ENCODE data around the gene ASNS.
"Not testable (repeated sequence)": the region's sequence is repeated elsewhere in the genome, so short reads cannot be mapped to it uniquely, and the experiment has no call there.

ASNS gene

GRCh38 chr7:97868788-97869187 lies 3.4 kb downstream of the ASNS start:
- no peak overlapping the region for H3K9ac ChIP-seq (ENCODE audit: low read length in 5 of 5)
- H3K4me3 ChIP-seq (ENCODE audit: low read depth in 1 of 5, low read length in 5 of 5) = no peak overlapping the region
- no peaks in the 10 kb centered on the region for H3K9me3 ChIP-seq (ENCODE audit: control insufficient read depth in 5 of 5, low read length in 5 of 5)
- H3K27me3 ChIP-seq (ENCODE audit: control insufficient read depth in 5 of 5, insufficient read depth in 4 of 5, low read length in 5 of 5) = no peaks in the 10 kb centered on the region
- H3K4me1 ChIP-seq (ENCODE audit: control insufficient read depth in 5 of 5, insufficient read depth in 5 of 5, low read length in 5 of 5) = peaks cover 0 to 15% (median 10%) of the 10 kb centered on the region in 5 donors
- H3K27ac ChIP-seq (ENCODE audit: low read depth, low read length) = no peak overlapping the region
- H3K36me3 ChIP-seq (ENCODE audit: control insufficient read depth in 5 of 5, insufficient read depth in 5 of 5, low read length in 5 of 5) = peaks cover 0 to 4% (median 0%) of the 10 kb centered on the region in 5 donors

- H3K9me3 ChIP-seq (ENCODE audit: control insufficient read depth in 5 of 5, low read length in 5 of 5) = no peaks in the 10 kb centered on the region
- peaks cover 0 to 4% (median 0%) of the 10 kb centered on the region in 5 donors for H3K36me3 ChIP-seq (ENCODE audit: control insufficient read depth in 5 of 5, insufficient read depth in 5 of 5, low read length in 5 of 5)
Measured at GRCh38 chr7:97868314-97868713, 3.9 kb downstream of the ASNS start.

DNA sequence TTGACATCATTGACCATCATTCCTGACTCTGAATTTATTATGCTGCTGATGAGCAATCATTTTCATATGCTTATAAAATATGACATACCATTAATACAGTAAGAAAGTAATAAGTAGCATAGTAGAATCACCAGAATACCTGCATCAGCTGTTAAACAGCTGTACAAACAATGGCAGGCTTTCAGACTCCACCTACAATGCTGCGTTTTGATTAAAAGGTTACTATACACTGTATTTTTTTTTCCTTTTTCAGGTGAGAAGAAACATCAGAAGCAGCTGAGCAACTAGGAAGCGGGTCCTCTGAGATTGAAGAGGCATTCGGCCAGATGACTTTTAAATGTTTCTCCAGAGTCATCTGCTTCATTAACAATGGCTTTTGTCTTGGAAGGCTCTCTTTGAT lies 7.1 kb downstream of the ASNS start:
- H3K36me3 ChIP-seq (ENCODE audit: control insufficient read depth in 5 of 5, insufficient read depth in 5 of 5, low read length in 5 of 5) = peaks cover 0 to 8% (median 0%) of the 10 kb centered on the region in 5 donors
- H3K4me1 ChIP-seq (ENCODE audit: control insufficient read depth in 5 of 5, insufficient read depth in 5 of 5, low read length in 5 of 5) = no peaks in the 10 kb centered on the region
- no peaks in the 10 kb centered on the region for H3K9me3 ChIP-seq (ENCODE audit: control insufficient read depth in 5 of 5, low read length in 5 of 5)
- no peaks in the 10 kb centered on the region for H3K27me3 ChIP-seq (ENCODE audit: control insufficient read depth in 5 of 5, insufficient read depth in 4 of 5, low read length in 5 of 5)
- no peak overlapping the region for H3K9ac ChIP-seq (ENCODE audit: low read length in 5 of 5)
- no peak overlapping the region for H3K4me3 ChIP-seq (ENCODE audit: low read depth in 1 of 5, low read length in 5 of 5)
- H3K27ac ChIP-seq (ENCODE audit: low read depth, low read length) = no peak overlapping the region

More at GRCh38 chr7:97868314-97868713, 3.9 kb downstream of the ASNS start:
- H3K4me1 ChIP-seq (ENCODE audit: control insufficient read depth in 5 of 5, insufficient read depth in 5 of 5, low read length in 5 of 5) = peaks cover 0 to 15% (median 10%) of the 10 kb centered on the region in 5 donors
- H3K27ac ChIP-seq (ENCODE audit: low read depth, low read length) = no peak overlapping the region
- H3K4me3 ChIP-seq (ENCODE audit: low read depth in 1 of 5, low read length in 5 of 5) = no peak overlapping the region
- no peaks in the 10 kb centered on the region for H3K27me3 ChIP-seq (ENCODE audit: control insufficient read depth in 5 of 5, insufficient read depth in 4 of 5, low read length in 5 of 5)
- no peak overlapping the region for H3K9ac ChIP-seq (ENCODE audit: low read length in 5 of 5)

DNA sequence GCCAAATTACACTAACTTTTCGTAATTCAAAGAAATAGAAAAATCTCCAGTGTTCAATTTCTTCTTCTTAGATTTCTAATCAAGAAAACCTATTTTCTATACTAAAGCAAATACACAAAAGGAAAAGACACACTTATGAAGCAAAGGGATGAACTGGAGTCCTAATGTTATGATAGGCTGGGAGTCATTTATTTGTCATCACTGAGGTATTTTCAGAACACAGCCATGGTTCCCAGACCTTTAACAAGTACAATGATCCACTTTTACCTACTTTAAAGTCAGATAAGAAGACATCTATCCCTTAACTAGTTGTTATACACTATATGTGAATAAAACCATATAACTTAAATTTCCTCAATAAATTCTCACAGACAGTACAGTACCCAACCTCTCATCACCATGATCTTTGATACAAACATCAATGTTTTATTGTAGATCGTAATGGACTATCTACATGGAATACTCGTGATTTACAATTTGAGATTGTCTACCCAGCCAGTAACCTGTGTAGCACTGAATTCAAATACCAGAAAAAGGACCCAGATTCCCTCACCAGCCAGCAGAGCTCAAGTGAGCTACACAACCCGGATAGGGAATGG lies 12.5 kb downstream of the ASNS start:
- no peaks in the 10 kb centered on the region for H3K27me3 ChIP-seq (ENCODE audit: control insufficient read depth in 5 of 5, insufficient read depth in 4 of 5, low read length in 5 of 5)
- H3K4me3 ChIP-seq (ENCODE audit: low read depth in 1 of 5, low read length in 5 of 5) = no peak overlapping the region
- H3K9me3 ChIP-seq (ENCODE audit: control insufficient read depth in 5 of 5, low read length in 5 of 5) = no peaks in the 10 kb centered on the region
- no peak overlapping the region for H3K9ac ChIP-seq (ENCODE audit: low read length in 5 of 5)
- H3K4me1 ChIP-seq (ENCODE audit: control insufficient read depth in 5 of 5, insufficient read depth in 5 of 5, low read length in 5 of 5) = no peaks in the 10 kb centered on the region
- H3K27ac ChIP-seq (ENCODE audit: low read depth, low read length) = no peak overlapping the region
- H3K36me3 ChIP-seq (ENCODE audit: control insufficient read depth in 5 of 5, insufficient read depth in 5 of 5, low read length in 5 of 5) = peaks cover 5 to 13% (median 10%) of the 10 kb centered on the region in 5 donors

DNA sequence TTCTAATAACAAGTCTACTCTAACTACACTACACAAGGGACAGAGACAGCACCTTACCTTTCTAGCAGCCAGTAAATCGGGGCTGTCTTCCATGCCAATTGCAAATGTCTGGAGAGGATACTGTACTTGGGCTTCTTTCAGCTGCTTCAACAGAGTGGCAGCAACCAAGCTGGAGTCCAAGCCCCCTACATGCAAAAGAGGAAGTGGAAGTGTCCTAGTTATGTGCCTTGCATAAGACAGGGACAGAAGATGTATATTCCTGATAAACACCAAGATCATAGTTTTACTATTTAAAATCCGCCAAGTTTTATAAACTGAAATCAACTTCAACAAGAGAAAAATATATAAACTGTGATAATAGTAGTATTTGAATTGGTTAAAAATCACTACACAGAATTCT lies 14.0 kb downstream of the ASNS start:
- Histone ChIP-seq H3K4me1 (ENCODE audit: control insufficient read depth in 5 of 5, insufficient read depth in 5 of 5, low read length in 5 of 5) (no peaks in the 10 kb centered on the region), H3K9me3 (ENCODE audit: control insufficient read depth in 5 of 5, low read length in 5 of 5) (no peaks in the 10 kb centered on the region), H3K9ac (ENCODE audit: low read length in 5 of 5) (no peak overlapping the region)

DNA sequence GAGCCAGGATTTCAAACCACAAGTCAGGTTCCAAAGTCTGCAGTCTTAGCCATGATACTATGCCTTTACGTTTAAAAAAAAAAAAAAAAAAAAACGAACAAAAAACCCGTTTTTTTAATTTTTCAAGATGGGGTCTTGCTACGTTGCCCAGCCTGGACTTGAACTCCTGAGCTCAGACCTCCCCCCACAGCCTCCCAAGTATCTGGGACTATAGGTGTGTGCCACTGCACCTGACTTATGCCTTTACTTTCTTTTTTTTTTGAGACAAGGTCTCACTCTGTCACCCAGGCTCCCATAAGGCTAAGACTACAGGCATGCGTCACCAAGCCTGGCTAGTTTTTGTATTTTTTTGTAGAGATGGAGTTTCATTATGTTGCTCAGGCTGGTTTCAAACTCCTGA lies 14.7 kb downstream of the ASNS start:
- peaks cover 13 to 29% (median 21%) of the 10 kb centered on the region in 5 donors for H3K36me3 ChIP-seq (ENCODE audit: control insufficient read depth in 5 of 5, insufficient read depth in 5 of 5, low read length in 5 of 5)
- no peaks in the 10 kb centered on the region for H3K27me3 ChIP-seq (ENCODE audit: control insufficient read depth in 5 of 5, insufficient read depth in 4 of 5, low read length in 5 of 5)
- H3K27ac ChIP-seq (ENCODE audit: low read depth, low read length) = no peak overlapping the region
- H3K4me3 ChIP-seq (ENCODE audit: low read depth in 1 of 5, low read length in 5 of 5) = no peak overlapping the region
- H3K9me3 ChIP-seq (ENCODE audit: control insufficient read depth in 5 of 5, low read length in 5 of 5) = no peaks in the 10 kb centered on the region
- H3K4me1 ChIP-seq (ENCODE audit: control insufficient read depth in 5 of 5, insufficient read depth in 5 of 5, low read length in 5 of 5) = no peaks in the 10 kb centered on the region
- H3K9ac ChIP-seq (ENCODE audit: low read length in 5 of 5) = no peak overlapping the region

More for the DNA sequence above, 14.0 kb downstream of the ASNS start:
- H3K4me3 ChIP-seq (ENCODE audit: low read depth in 1 of 5, low read length in 5 of 5) = no peak overlapping the region
- no peak overlapping the region for H3K27ac ChIP-seq (ENCODE audit: low read depth, low read length)
- H3K36me3 ChIP-seq (ENCODE audit: control insufficient read depth in 5 of 5, insufficient read depth in 5 of 5, low read length in 5 of 5) = peaks cover 11 to 25% (median 17%) of the 10 kb centered on the region in 5 donors
- H3K27me3 ChIP-seq (ENCODE audit: control insufficient read depth in 5 of 5, insufficient read depth in 4 of 5, low read length in 5 of 5) = no peaks in the 10 kb centered on the region

DNA sequence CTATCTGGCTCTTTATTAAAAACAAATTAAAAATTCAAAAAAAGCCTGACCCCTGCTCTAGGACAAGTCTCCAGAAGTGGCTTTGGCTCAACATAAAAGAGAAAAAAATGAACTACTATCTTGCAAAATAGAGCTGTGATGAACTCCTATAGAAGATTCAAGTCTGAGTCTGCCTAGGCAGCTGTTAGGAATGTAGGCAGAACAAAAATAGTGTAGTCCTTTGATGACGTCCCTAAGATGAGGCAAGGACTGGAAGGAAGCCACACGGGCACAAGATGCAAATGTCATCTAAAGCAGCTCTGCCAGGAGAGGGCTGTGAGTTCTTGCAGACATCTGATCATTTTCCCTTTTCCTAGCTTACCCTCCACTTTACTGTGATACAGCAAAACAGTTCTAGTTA lies 20.5 kb downstream of the ASNS start:
- Histone ChIP-seq H3K9me3 (ENCODE audit: control insufficient read depth in 5 of 5, low read length in 5 of 5) (no peaks in the 10 kb centered on the region), H3K4me3 (ENCODE audit: low read depth in 1 of 5, low read length in 5 of 5) (no peak overlapping the region), H3K9ac (ENCODE audit: low read length in 5 of 5) (no peak overlapping the region), H3K27me3 (ENCODE audit: control insufficient read depth in 5 of 5, insufficient read depth in 4 of 5, low read length in 5 of 5) (no peaks in the 10 kb centered on the region), H3K36me3 (ENCODE audit: control insufficient read depth in 5 of 5, insufficient read depth in 5 of 5, low read length in 5 of 5) (peaks cover 14 to 23% (median 18%) of the 10 kb centered on the region in 5 donors), H3K4me1 (ENCODE audit: control insufficient read depth in 5 of 5, insufficient read depth in 5 of 5, low read length in 5 of 5) (no peaks in the 10 kb centered on the region), H3K27ac (ENCODE audit: low read depth, low read length) (no peak overlapping the region)

GRCh38 chr7:97850262-97851031 lies 21.8 kb downstream of the ASNS start:
- peaks cover 14 to 22% (median 18%) of the 10 kb centered on the region in 5 donors for H3K36me3 ChIP-seq (ENCODE audit: control insufficient read depth in 5 of 5, insufficient read depth in 5 of 5, low read length in 5 of 5)
- not testable (repeated sequence) for H3K9me3 ChIP-seq (ENCODE audit: control insufficient read depth in 5 of 5, low read length in 5 of 5); H3K27ac ChIP-seq (ENCODE audit: low read depth, low read length); H3K9ac ChIP-seq (ENCODE audit: low read length in 5 of 5); H3K4me1 ChIP-seq (ENCODE audit: control insufficient read depth in 5 of 5, insufficient read depth in 5 of 5, low read length in 5 of 5); H3K4me3 ChIP-seq (ENCODE audit: low read depth in 1 of 5, low read length in 5 of 5); H3K27me3 ChIP-seq (ENCODE audit: control insufficient read depth in 5 of 5, insufficient read depth in 4 of 5, low read length in 5 of 5)

DNA sequence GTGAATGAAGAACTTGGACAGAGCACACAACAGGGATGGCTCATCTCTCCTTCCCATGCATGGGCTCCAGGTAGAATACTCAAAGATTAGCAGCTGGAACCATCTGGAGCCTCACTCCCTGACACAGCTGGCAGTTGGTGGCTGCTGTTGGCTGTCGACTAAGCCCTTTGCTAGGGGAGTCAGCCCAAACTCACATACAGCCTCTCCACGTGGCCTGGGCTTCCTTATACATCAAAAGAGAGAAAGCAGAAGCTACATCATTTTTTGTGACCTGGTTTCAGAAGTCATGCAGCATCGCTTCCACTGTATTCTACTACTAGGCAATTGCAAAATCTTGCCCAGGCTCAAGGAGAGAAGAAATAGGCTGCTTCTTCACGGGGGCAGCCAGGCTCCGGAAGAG lies 24.4 kb downstream of the ASNS start:
- no peaks in the 10 kb centered on the region for H3K9me3 ChIP-seq (ENCODE audit: control insufficient read depth in 5 of 5, low read length in 5 of 5)
- H3K9ac ChIP-seq (ENCODE audit: low read length in 5 of 5) = no peak overlapping the region
- peaks cover 5 to 9% (median 7%) of the 10 kb centered on the region in 5 donors for H3K36me3 ChIP-seq (ENCODE audit: control insufficient read depth in 5 of 5, insufficient read depth in 5 of 5, low read length in 5 of 5)
- H3K4me1 ChIP-seq (ENCODE audit: control insufficient read depth in 5 of 5, insufficient read depth in 5 of 5, low read length in 5 of 5) = no peaks in the 10 kb centered on the region
- H3K4me3 ChIP-seq (ENCODE audit: low read depth in 1 of 5, low read length in 5 of 5) = no peak overlapping the region
- no peaks in the 10 kb centered on the region for H3K27me3 ChIP-seq (ENCODE audit: control insufficient read depth in 5 of 5, insufficient read depth in 4 of 5, low read length in 5 of 5)
- no peak overlapping the region for H3K27ac ChIP-seq (ENCODE audit: low read depth, low read length)

- H3K4me3 ChIP-seq (ENCODE audit: low read depth in 1 of 5, low read length in 5 of 5) = no peak overlapping the region
- no peak overlapping the region for H3K27ac ChIP-seq (ENCODE audit: low read depth, low read length)
- no peaks in the 10 kb centered on the region for H3K27me3 ChIP-seq (ENCODE audit: control insufficient read depth in 5 of 5, insufficient read depth in 4 of 5, low read length in 5 of 5)
- H3K9ac ChIP-seq (ENCODE audit: low read length in 5 of 5) = no peak overlapping the region
- peaks cover 0 to 3% (median 3%) of the 10 kb centered on the region in 5 donors for H3K36me3 ChIP-seq (ENCODE audit: control insufficient read depth in 5 of 5, insufficient read depth in 5 of 5, low read length in 5 of 5)
- H3K4me1 ChIP-seq (ENCODE audit: control insufficient read depth in 5 of 5, insufficient read depth in 5 of 5, low read length in 5 of 5) = no peaks in the 10 kb centered on the region
- H3K9me3 ChIP-seq (ENCODE audit: control insufficient read depth in 5 of 5, low read length in 5 of 5) = no peaks in the 10 kb centered on the region
Measured at GRCh38 chr7:97846945-97847344, 25.3 kb downstream of the ASNS start.
